ENCODE results near the gene MR1.
A peak's percentile ranks its signal among the peaks of the same experiment; 100 is the strongest.

Gene MR1

DNA sequence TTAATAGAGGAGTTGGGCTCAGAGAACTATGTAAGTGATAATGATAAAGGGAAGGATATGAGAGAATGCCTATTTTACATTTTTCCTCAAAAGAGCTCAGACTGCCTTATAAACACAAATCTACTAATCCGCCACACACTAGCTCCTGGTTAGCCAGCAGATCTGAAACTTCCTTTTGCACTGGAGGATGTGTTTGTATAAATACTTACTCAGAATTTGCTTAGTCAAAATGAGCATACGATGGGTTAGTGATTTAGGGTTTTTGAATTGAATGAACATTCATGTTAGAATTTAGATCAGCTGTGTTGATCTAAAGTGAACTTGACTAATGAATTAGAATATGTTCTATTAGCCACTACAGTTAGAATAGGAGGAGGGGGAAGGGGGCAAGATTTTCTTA, 45.6 kb downstream of the MR1 start:
- H3K4me3 ChIP-seq (replicated peaks; ENCODE audit: low read depth, low read length), result no peak overlapping the region
- TF ChIP-seq, protein P1, sequence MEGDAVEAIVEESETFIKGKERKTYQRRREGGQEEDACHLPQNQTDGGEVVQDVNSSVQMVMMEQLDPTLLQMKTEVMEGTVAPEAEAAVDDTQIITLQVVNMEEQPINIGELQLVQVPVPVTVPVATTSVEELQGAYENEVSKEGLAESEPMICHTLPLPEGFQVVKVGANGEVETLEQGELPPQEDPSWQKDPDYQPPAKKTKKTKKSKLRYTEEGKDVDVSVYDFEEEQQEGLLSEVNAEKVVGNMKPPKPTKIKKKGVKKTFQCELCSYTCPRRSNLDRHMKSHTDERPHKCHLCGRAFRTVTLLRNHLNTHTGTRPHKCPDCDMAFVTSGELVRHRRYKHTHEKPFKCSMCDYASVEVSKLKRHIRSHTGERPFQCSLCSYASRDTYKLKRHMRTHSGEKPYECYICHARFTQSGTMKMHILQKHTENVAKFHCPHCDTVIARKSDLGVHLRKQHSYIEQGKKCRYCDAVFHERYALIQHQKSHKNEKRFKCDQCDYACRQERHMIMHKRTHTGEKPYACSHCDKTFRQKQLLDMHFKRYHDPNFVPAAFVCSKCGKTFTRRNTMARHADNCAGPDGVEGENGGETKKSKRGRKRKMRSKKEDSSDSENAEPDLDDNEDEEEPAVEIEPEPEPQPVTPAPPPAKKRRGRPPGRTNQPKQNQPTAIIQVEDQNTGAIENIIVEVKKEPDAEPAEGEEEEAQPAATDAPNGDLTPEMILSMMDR (IDR thresholded peaks at IDR 0.05; ENCODE audit: low read length, missing control alignments), result no peak
- DNase-seq (ENCODE audit: low read depth), result no peak

- TF ChIP-seq, protein P1 (IDR thresholded peaks at IDR 0.05; ENCODE audit: low read length, missing control alignments), result no peak
- H3K4me3 ChIP-seq (replicated peaks; ENCODE audit: low read depth, low read length), result no peak overlapping the region
These were observed 46.1 kb downstream of the MR1 start for GRCh38 chr1:181079920-181080319.

DNA sequence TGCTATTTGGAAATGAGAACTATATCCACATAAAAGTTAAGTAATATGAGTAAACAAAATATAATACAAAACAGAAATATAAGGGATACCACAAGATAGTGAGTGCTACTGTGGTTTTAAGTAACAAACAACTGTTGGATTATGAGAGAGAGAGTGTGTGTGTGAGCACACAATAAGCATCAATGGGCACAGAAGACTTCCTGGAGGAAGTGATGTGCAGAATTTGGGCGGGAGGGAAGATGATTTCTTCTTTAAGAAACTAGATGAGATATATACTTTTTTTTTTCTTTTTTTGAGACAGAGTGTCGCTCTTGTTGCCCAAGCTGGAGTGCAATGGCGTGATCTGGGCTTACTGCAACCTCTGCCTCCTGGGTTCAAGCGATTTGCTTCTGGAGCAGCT, 46.8 kb downstream of the MR1 start:
- no peak for DNase-seq (ENCODE audit: low read depth)
- TF ChIP-seq, protein P1 (IDR thresholded peaks at IDR 0.05; ENCODE audit: low read length, missing control alignments), result no peak

More at GRCh38 chr1:181079920-181080319, 46.1 kb downstream of the MR1 start:
- no peak for DNase-seq (ENCODE audit: low read depth)

DNA sequence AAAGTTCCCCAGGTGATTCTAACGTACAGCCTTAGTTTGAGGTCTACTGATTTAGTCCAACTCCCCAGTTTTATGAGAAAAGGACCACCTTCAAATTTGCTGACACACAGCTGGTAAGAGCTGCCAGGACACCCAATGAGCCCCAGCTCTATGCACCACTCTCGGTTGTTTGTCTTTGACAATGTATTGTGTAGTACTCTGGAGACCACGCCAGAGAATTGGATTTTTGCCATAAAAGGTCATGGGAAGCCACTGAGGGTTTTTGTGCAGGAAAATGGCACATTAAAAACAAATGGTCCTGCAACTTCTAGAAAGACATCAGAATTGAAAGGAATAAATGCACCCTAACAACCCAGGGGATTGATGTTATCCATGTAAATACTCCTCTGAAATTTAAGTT, 47.6 kb downstream of the MR1 start:
- TF ChIP-seq, protein P1 (IDR thresholded peaks at IDR 0.05; ENCODE audit: low read length, missing control alignments), result no peak
- no peak for DNase-seq (ENCODE audit: low read depth)
- no peak overlapping the region for H3K4me3 ChIP-seq (replicated peaks; ENCODE audit: low read depth, low read length)

More for the DNA sequence above, 46.8 kb downstream of the MR1 start:
- H3K4me3 ChIP-seq (replicated peaks; ENCODE audit: low read depth, low read length), result no peak overlapping the region

DNA sequence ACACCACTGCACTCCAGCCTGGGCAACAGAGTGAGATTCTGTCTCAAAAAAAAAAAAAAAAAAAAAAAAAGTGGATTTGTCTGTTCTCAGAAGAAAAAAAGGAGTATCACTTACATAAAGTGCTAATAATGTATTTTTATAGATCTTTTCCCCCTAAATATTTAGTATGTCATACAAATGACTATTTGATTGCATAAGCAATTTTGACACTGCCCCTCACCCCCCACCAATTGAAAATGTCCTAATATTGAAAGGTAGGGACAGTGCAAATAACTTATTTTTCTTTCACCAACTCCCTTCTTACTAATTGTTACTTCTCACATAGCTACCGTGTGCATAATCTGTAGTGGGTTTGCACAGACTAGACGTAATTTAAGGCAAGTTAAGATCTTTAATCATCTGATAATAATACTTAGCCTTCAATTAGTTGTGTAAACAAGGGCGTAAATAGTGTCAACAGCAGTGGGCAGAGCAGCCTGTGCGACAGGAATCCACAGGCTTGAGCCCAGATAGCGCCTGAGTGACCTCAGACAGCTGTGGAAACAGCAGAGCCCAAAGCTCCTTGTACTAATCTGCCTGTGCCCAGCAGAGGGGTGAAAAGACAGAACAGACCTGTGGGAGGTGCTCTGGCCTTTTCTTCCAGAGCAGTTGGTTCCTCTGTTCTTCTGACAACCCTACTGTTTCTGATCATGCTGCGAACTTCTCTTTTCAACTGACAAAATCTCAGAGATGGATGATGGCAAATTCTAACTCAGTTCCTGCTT, 50.2 kb downstream of the MR1 start:
- TF ChIP-seq, protein P1 (IDR thresholded peaks at IDR 0.05; ENCODE audit: low read length, missing control alignments), result peak; percentile 59
- DNase-seq (ENCODE audit: low read depth), result peak; percentile 74
- H3K4me3 ChIP-seq (replicated peaks; ENCODE audit: low read depth, low read length), result no peak overlapping the region

DNA sequence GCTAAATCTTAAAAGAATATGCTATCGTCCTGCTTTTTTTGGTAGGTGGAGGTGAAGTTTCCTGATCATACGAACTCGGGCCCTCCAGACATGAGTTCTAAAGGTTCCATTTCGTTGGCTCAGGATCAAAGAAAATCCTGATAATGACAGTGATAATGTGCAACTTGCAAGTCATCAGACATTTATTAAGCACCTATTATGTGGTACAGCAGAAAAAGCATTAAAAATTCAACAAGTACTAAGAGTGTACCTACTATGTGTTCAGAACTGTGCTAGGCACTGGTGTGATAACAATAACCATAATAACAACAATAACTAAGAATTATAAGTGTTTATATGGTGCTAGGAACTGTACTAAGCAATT, 50.8 kb downstream of the MR1 start:
- H3K4me3 ChIP-seq (replicated peaks; ENCODE audit: low read depth, low read length), result no peak overlapping the region
- DNase-seq (ENCODE audit: low read depth), result no peak
- TF ChIP-seq, protein P1 (IDR thresholded peaks at IDR 0.05; ENCODE audit: low read length, missing control alignments), result no peak

DNA sequence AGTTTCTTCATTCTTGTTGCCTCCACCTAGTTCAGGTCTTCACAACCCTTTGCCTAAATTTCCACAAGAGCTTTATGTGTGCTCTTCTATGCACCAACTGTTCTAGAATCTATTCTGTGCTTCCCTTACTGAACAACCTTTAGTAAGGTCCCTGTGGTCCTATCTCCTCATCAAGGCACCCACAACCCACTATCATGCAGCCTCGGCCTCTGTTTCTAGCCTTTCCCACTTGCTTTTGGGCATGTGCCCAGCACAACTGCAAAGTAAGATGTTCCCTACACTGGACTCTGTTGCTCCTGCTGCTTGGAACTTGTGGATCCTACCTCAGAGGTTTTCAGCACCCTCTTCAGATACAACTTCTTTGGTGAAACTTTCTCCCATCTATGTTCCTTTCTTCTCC, 52.3 kb downstream of the MR1 start:
- DNase-seq (ENCODE audit: low read depth), result no peak
- TF ChIP-seq, protein P1 (IDR thresholded peaks at IDR 0.05; ENCODE audit: low read length, missing control alignments), result no peak
- H3K4me3 ChIP-seq (replicated peaks; ENCODE audit: low read depth, low read length), result no peak overlapping the region

Data from fibroblast of pulmonary artery (primary cell).